GM21717 (cell line): ENCODE results near the gene TMEM114.

Experiments used
- ATAC-seq: cut with Tn5 transposase; IDR thresholded peaks from one replicate; pipeline ENCODE4 v1.9.1; 2021; ENCODE audit warnings: mild to moderate bottlenecking, moderate library complexity; ENCODE audit not compliant: unreplicated experiment

The TMEM114 gene

DNA sequence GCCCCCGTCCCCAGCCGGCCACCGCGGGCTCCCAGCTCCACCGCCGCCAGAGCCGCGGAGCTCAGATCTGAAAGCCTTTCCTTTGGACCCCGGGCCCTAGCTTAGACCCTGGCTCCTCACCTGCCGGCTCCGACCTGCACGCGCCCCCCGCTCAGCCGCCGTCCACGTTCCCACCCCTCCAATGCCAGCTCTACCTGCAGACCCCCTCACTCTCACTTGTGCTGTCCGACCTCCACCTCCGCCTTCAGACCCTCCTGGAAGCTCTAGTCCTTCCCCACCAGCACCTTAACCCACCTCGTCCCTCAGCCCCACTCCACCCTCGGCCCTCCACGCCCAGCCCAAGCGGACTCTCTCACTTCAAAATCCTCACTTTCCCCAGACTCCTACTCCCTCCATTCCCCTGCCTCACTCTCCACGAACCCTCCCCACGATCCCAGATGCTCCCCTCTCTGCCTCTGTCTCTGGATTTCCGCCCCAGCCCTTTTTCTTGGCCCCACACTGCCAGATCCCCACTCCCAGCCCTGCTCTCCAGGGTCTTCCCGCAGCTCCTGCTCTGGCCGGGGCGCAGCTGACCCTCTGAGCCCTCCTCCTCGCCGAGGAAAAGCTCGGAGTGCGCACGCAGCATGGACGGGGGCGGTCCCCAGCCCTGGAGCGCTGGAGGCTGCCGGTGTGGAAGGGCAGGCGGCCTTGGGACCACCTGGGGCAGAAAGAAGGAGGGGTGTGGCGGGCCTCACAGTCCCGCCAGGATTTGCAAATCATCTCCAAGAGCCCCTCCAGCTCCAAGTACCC lies at the start of gene TMEM114:
Gene TMEM114 (minus strand): TSS at position 612 of the 789 bp plus-strand sequence. CDS start 673 bp downstream, outside the sequence.
- no peak for ATAC-seq

DNA sequence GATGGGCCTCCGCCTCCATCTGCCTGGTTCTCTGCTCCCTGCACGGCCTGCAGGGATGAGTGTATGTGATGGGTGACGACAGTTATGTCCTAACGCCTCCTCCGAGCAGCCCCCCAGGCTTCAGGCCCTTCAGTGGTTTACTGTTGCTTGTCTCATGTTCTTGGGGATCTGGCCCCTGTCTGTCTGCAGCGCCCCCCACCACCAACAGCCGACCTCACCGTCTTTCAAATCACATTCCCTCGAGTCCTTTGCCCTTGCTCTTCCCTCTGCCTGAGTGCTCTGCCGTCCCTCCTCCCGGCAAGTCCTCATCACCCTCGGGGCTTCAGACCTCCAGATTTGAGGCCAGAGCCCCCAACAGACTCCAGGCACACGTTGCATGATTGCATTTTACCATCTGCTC lies 49.4 kb upstream of the TMEM114 start:
- ATAC-seq, result no peak

- ATAC-seq, result no peak
Observed at GRCh38 chr16:8634991-8635736, 44.9 kb upstream of the TMEM114 start.

DNA sequence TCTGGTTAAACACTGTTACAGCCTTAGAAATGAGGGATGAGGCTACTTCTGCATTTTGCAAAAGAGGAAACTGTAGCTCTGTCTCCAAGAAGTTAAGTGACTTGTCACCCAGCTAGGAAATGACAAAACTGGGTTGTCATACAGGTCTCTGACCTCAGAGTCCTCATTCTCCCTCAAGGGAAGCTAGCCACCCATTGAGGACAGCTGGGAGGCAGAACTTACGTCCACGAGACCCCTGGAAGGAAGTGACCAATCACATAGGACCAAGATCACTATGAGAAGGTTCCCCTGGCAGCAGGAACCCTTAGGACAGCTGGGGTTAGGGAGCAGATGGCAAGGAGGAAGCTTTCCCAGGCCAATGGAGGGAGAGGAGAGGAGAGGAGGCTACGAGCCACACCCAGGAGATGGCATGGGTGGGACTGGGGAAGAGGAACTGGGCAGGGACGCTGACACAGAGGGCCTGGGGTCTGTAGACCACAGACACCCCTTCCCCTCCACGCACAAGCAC lies 42.4 kb upstream of the TMEM114 start:
- ATAC-seq, result no peak

DNA sequence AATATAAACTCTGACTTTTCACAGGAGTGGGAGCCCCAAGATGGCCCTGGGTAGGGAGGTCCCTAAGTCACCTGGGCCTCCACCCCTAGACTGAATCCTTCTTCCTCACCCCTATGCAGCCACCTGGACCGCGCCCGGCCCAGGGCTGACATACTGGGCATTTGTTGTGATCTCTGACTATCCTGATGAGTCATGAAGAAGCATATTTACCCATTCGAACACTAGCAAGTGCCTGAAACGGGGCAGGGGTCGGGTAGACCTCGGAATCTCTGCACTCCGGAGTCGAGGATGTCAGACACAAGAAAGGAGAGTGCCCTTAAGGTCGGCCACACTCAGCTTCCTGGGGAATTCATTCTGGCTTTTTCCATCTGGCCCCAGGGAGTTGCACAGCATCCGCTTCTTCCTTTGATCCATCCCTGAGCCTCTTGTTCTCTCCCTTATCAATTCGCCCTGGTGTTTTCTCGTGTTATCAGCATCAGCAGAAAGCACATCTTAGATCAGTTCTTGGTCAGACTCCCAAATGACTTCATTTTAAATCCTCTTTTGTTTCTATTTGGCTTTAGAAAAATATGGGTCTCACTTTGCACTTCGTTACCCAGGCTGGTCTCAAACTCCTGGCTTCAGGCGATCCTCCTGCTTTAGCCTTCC lies 41.6 kb upstream of the TMEM114 start:
- ATAC-seq, result no peak

GRCh38 chr16:8631373-8631772 lies 41.1 kb upstream of the TMEM114 start:
- ATAC-seq, result no peak

DNA sequence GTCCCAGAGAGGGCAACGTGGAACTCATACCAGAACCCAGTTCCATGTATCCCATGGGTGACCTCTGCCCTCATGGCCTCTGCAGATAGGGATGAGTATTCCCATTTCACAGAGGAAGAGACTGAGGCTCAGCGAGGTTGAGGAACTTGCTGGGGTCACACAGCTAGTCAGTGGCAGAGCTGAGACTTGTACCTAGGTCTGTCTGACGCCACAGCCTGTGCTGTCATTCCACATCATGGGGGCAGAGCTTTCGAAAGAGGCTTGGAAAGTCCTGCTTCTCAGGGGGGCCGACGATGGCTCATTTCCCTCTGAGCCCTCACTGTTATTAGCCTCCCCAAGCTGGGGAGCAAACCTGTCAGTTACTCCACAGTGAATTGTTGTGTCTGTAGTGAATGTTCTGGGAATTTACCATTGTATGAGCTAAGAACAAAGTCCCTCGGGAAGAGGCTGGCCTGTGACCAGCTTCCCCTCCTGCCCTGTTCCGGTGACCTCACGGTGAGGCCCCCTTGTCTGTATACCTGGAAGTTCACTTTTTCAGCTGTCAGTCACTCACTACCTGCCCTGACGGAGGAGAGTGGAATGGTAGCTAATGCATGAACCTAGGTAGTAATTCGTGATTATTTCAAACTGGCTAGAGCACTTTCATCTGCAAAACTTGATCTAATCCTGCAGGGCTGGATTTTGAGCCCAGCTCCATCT lies 40.1 kb upstream of the TMEM114 start:
- ATAC-seq, result no peak

DNA sequence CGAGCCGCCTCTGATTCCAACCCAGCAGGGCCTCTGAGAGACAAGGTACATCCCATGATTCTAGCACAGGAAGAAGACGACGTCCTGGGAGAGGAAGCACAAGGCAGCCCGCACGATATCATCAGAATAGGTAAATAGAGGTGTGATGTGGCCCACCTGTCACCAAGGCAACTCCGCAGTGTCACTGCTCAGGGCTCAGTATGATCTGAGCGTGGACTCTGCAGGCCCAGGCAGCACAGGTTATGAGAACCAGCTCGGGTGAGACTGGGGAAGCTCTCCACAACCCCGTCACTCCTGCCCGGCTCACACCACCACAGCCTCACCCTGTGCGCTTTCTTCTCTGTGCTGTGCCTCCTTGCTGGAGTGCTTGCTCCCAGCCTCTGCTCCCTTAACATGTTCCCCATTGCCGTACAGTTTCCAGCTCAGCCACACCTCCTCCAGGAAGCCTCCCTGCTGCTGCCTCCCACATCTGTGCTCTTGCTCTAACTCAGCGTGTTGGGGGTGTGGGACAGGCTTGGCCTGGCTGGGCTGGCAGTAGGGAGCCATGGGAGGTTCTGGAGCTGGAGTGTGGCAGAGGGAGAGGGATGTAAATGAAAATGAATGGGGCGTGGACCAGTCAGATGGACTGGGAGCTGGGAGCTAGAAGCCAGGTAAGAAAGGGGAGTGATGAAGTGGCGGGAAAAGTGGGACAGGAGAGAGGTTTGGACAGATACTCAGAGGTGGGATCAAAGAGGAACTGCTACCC lies 38.8 kb upstream of the TMEM114 start:
- ATAC-seq, result no peak

DNA sequence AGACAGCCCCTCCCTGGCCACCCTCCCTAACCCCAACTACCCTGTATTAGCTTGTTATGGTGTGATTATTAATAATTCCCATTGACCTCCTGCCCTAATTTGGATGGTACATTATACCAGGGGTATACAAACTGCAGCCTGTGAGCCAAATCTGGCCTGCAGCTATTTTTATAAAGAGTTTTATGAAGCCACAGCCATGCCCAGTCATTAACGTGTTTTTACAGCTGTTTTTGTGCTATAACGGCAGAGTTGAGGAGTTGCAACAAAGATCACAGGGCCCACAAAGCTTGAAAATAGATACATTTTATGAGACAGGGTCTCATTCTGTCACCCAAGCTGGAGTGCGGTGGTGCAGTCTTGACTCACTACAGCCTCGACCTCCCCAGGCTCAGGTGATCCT lies 37.1 kb upstream of the TMEM114 start:
- no peak for ATAC-seq

DNA sequence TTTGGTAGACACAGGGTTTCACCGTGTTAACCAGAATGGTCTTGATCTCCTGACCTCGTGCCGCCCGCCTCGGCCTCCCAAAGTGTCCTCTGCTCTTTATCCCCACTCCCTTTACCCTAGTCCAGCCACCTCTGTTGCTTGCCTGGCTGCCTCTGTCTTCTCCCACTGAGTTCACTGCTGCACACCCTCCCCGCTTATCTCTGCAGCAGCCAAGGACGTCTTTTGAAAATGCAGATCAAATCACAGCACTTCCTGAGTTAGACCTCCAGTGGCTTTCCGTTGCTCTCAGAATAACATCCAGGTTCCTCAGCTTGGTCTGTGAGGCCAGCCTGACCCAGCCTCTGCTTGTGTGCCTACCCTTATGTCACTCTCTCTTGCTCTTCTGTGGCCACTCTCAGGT lies 36.6 kb upstream of the TMEM114 start:
- no peak for ATAC-seq

DNA sequence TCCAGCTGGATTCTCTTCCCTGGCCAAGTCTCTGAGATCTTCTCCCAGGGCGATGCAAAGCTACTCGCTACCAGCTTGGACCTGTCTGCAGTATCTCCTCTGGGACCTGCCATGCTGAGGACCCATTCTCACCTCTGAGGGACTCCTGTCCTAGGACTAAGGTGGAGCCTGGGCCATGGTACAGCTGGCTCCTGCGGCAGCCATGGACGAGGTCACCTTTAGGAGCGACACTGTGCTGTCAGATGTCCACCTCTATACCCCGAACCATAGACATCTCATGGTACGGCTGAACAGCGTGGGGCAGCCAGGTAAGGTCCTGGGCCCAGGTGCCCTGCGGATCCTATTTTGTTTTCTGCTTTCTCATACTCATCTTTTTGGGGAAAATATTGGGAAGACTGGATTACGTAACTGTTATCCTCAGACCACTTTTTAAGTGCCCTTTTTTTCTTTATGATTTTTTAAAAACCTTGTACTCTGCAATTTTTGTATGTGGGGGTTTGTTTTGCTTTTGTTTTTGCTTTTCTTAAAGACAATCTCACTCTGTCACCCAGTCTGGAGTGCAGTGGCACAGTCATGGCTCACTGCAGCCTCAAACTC lies 35.3 kb upstream of the TMEM114 start:
- ATAC-seq, result no peak

DNA sequence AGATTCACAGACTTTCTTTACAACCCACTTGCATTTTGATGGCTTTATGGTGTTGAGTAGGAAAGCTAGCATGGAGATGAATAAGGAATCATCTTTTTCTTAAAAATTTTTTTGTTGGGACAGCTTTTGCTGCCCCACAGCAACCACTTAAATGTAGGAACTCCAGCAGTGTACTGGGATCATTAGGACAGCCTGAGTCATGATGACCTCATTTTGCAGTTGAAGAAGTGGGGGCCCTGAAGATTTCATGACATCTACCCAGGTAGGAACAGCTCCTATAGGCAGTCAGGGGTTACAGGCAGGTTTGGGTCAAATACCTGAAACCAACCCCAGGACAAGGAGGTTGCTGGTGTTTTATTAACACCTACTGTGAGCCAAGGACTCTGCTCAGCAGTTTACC lies 33.3 kb upstream of the TMEM114 start:
- ATAC-seq, result no peak

DNA sequence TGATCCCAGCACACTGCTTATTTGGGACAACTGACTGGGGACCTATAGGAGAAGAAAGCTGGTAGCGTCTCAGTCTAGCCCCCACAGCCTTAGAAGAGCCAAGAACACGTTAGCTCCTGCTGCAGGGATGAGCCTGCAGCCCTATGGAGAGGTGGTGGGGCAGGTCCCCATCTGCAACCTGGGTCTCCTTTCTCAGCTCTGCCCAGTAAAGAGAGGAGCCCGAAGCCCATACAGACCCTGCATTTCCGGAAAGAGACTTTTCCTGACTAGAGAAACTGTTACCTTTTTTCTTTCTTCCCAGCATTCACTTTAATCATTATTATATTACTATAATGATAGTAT lies 32.0 kb upstream of the TMEM114 start:
- ATAC-seq, result peak; percentile 9

DNA sequence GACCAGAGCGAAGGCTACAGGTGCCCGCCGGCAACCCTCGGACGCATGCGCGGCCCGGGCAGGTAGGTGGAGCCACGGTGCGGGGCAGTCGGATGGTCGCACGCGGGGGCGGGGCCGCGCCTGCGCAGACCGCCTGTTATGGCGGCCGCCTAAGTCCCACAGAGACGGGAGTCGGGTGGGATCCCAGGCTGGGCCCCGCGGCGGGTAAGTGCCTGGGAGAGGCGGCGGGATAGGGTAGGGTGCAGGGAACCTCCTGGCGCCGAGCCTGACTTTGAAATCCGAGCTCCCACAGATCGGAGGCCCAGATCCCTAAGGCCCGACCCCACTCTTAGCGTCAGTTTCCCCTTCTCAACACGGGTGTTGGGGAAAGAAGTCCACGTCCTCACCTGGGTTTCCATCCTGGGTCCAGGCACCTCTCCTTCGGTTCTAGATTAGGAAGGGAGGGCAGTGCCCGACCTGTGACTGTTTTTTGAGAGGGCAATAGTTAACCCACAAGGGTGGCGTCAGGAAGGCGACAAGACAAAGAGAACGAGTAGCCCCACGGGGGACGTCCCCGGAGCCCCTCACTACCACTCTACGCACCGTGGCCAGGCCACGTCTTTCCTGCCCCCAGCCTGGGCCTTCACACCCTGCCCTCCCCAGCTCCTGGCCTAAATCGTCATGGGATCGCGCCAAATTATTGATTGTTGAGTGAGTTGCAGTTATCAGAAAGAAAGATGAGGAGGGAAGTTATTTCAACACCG lies 31.4 kb upstream of the TMEM114 start, which contains the start of gene METTL22:
Gene METTL22 (plus strand): TSS at position 127 of the 743 bp plus-strand sequence. CDS start 3,968 bp downstream, outside the sequence.
- peak; percentile 89 for ATAC-seq

DNA sequence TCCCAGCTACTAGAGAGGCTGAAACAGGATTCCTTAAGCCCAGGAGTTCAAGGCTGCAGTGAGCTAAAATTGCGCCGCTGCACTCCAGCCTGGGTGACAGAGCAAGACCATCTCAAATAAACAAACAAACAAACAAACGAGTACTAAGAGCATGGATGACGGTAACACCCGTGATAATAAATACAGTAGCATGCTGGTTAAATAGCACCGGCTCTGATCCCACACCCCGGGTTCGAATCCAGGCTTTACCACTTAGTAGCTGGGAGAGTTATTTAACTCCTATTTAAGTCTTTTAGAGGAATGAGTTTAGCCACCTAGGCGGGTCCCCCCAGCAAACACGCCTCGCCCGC lies 30.9 kb upstream of the TMEM114 start:
- no peak for ATAC-seq

DNA sequence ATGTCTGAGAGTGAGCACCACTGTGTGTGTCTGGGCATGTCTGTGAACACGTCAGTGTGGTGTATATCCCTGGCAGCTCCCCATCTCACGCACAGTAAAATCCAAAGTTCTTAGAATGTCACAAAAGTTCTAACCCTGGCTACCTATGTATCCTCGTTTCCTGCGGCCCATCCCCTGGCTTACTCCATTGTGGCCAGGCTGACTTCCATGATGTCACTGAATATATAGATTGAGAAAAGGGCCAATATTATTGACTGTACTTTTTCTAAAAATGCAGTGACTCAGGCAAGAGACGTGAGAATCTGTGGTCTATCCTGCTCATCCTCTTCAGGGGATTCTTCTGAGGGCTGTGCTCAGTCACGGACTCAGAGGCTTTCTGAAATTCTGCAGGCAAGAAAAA lies 30.2 kb upstream of the TMEM114 start:
- no peak for ATAC-seq

GRCh38 chr16:8619671-8620370 lies 29.5 kb upstream of the TMEM114 start:
- ATAC-seq, result no peak

DNA sequence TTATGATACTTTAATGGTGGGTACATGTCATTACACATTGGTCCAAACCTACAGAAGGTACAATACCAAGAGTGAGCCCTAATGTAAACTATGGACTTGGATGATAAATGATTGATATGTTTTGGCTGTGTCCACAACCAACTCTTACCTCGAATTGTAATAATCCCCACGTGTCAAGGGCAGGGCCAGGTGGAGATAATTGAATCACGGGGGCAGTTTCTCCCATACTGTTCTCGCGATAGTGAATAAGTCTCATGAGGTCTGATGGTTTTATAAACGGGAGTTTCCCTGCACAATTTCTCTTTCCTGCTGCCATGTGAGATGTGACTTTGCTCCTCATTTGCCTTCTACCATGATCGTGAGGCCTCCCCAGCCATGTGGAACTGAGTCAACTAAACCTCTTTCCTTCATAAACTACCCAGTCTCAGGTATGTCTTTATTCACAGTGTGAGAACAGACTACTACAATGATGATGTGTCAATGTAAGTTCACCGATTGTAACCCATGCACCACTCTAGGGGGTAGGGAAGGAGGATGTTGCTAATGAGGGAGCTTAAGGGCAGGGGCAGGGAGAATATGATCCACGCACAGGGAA lies 24.2 kb upstream of the TMEM114 start:
- no peak for ATAC-seq
